SU-DHL-6 (cell line): ENCODE data around the gene DNAH11.

Experiments
- CTCF ChIP-seq: fragments of 200-600 bp; sonication (generic); IDR thresholded peaks from one replicate; pipeline ENCODE4 v1.5.1; 2017; ENCODE audit warnings: antibody characterized with exemption, mild to moderate bottlenecking, low read length, moderate library complexity; ENCODE audit not compliant: insufficient read depth, poor library complexity, severe bottlenecking
- EZH2phosphoT487 ChIP-seq: fragments of 200-600 bp; sonication (generic), shearing (Covaris generic); conservative IDR thresholded peaks from 2 replicates; pipeline ENCODE4 v1.6.1; 2018; ENCODE audit warnings: mild to moderate bottlenecking, antibody characterized with exemption, low read length, moderate library complexity, mixed read lengths

GRCh38 chr7:21603462-21603861 lies 60.6 kb downstream of the DNAH11 start:
- TF ChIP-seq CTCF (no peak), EZH2phosphoT487 (no peak)
